ENCODE results near the gene TNFAIP8. TPM values are rescaled to one million over a fixed set of nuclear protein-coding genes. Genes with fewer than 3 reads are reported as not detected.

The TNFAIP8 gene
- total and polyA plus RNA-seq, 9 of the 15 experiments (the other 6 are each of a cell fraction or from before 2014, with no cell fraction given): 29.9 to 52.2 (median 44.8) TPM

DNA sequence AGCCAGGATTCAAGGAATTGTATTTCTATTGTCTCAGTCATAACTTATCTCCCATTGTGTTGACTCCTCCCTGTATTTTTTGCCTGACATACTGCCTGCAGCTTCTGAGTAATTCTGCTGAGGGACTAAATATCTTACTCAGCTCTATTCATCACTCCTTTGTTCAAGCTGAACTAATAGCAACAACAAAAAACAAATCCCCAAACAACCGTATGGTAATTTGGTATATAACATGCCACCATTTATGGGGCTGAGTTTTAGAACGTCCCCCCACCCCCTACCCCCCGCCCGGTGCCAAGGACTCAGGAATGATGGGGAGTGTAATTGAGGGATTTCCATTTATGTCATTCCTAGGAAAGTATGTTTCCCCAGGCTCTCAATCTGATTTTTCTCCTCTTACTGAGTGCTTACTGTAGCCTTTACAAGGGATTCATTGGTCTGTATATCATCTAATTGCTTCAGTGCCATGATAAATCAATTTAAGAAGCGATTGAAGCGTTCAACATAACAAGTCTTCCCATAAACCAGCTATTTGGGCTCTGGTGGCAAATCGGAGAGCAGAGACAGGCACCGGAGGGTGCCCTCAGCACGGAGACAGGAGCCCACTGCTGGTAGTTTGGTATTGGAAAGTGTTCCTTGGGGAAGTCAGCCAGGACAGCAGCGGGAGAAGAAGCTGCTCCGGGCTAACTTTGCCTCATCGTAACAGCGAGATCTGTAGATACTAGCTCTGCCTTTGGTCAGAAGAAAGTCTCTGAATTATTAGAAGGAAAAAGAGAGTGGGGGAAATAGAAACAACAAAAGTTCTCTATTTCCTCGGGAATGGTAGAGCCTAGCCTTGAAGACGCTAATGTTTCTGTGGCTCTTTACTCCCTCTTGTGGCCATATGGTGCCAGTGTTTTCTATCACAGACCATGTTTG lies 55.8 kb downstream of the TNFAIP8 start (continued):
- TF ChIP-seq, protein P1, sequence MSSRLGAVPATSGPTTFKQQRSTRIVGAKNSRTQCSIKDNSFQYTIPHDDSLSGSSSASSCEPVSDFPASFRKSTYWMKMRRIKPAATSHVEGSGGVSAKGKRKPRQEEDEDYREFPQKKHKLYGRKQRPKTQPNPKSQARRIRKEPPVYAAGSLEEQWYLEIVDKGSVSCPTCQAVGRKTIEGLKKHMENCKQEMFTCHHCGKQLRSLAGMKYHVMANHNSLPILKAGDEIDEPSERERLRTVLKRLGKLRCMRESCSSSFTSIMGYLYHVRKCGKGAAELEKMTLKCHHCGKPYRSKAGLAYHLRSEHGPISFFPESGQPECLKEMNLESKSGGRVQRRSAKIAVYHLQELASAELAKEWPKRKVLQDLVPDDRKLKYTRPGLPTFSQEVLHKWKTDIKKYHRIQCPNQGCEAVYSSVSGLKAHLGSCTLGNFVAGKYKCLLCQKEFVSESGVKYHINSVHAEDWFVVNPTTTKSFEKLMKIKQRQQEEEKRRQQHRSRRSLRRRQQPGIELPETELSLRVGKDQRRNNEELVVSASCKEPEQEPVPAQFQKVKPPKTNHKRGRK (tag; IDR thresholded peaks at IDR 0.05): no peak
- no peak for TF ChIP-seq ZNF79 (CRISPR knock-in tag; IDR thresholded peaks at IDR 0.05; ENCODE audit: low read depth)
- TF ChIP-seq, protein P2, sequence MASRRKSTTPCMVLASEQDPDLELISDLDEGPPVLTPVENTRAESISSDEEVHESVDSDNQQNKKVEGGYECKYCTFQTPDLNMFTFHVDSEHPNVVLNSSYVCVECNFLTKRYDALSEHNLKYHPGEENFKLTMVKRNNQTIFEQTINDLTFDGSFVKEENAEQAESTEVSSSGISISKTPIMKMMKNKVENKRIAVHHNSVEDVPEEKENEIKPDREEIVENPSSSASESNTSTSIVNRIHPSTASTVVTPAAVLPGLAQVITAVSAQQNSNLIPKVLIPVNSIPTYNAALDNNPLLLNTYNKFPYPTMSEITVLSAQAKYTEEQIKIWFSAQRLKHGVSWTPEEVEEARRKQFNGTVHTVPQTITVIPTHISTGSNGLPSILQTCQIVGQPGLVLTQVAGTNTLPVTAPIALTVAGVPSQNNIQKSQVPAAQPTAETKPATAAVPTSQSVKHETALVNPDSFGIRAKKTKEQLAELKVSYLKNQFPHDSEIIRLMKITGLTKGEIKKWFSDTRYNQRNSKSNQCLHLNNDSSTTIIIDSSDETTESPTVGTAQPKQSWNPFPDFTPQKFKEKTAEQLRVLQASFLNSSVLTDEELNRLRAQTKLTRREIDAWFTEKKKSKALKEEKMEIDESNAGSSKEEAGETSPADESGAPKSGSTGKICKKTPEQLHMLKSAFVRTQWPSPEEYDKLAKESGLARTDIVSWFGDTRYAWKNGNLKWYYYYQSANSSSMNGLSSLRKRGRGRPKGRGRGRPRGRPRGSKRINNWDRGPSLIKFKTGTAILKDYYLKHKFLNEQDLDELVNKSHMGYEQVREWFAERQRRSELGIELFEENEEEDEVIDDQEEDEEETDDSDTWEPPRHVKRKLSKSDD (conservative IDR thresholded peaks at IDR 0.05; ENCODE audit: low read length): no peak
- no peak for TF ChIP-seq MCM2 (IDR thresholded peaks at IDR 0.05; ENCODE audit: low read depth)
- no peak for TF ChIP-seq ZNF778 (CRISPR knock-in tag; IDR thresholded peaks at IDR 0.05)
- TF ChIP-seq CHD1 (IDR thresholded peaks at IDR 0.05; ENCODE audit: low read length): no peak
- TF ChIP-seq, protein P3, sequence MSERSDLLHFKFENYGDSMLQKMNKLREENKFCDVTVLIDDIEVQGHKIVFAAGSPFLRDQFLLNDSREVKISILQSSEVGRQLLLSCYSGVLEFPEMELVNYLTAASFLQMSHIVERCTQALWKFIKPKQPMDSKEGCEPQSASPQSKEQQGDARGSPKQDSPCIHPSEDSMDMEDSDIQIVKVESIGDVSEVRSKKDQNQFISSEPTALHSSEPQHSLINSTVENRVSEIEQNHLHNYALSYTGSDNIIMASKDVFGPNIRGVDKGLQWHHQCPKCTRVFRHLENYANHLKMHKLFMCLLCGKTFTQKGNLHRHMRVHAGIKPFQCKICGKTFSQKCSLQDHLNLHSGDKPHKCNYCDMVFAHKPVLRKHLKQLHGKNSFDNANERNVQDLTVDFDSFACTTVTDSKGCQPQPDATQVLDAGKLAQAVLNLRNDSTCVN (CRISPR knock-in tag; IDR thresholded peaks at IDR 0.05): no peak
